ENCODE results near the gene PPIB. TPM values are rescaled to one million over a fixed set of nuclear protein-coding genes. Genes with fewer than 3 reads are reported as not detected.

PPIB gene
- total RNA-seq, 1 experiment from 2014 or later: 453 TPM

DNA sequence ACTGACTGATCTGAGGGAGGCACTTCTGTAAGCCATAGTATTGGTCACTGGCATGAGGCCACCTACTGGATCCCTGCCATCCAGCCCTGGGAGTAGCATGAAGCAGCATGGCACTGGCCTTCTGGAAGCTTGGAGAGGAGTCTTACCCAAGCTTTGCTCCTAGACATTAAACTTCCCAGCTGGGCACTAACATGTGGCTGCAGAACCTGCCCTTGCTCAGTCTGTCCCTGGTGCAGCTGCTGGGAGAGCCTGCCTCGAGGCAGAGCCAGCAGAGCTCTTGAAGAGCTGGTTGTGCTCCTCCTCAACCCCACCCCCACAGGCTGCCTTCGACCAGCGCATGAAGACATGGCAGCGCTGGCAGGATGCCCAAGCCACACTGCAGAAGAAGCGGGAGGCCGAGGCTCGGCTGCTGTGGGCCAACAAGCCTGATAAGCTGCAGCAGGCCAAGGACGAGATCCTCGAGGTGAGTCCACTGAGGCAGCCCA is 28.4 kb downstream of the PPIB start:
- DNase-seq (ENCODE audit: low read depth, low spot score): no peak
- intact Hi-C loops (cut with micrococcal nuclease): no loop called here
- Histone ChIP-seq H3K79me2 (ENCODE audit: insufficient read depth, low read length) (no peaks in the 10 kb centered on the region), H3K36me3 (ENCODE audit: control insufficient read depth in 1 of 2, insufficient read depth in 2 of 2, low read length in 2 of 2) (peaks cover 46 to 61% of the 10 kb centered on the region in 2 experiments), H3K27ac (ENCODE audit: low read depth, low read length) (no peak overlapping the region), H3K9me2 (ENCODE audit: insufficient read depth) (no peaks in the 10 kb centered on the region), H3K27me3 (ENCODE audit: insufficient read depth, low read length) (no peaks in the 10 kb centered on the region), H3K9me3 (ENCODE audit: control insufficient read depth in 1 of 2, insufficient read depth in 1 of 2, low read depth in 1 of 2, low read length in 2 of 2) (no peaks in the 10 kb centered on the region), H2AFZ (ENCODE audit: low read depth, low read length, poor library complexity, severe bottlenecking) (no peak overlapping the region), H3K4me1 (ENCODE audit: control insufficient read depth in 1 of 2, insufficient read depth in 2 of 2, low read length in 2 of 2) (no peaks in the 10 kb centered on the region), H3K9ac (ENCODE audit: low read length) (no peak overlapping the region), H3K4me2 (ENCODE audit: low read length) (no peak overlapping the region), H3K4me3 (replicated peaks in 1 of 2; ENCODE audit: low read depth in 1 of 2, low read length in 2 of 2) (no peak overlapping the region), H4K20me1 (ENCODE audit: insufficient read depth) (no peaks in the 10 kb centered on the region)
- TF ChIP-seq POLR2A (IDR thresholded peaks at IDR 0.05; ENCODE audit: borderline replicate concordance, extremely low read depth, insufficient read depth, insufficient read length): no peak
- TF ChIP-seq CBX3 (IDR thresholded peaks at IDR 0.05; ENCODE audit: low read depth): no peak
- TF ChIP-seq POLR2AphosphoS5 (IDR thresholded peaks at IDR 0.05; ENCODE audit: low read depth, low read length): no peak
- TF ChIP-seq, protein P1, sequence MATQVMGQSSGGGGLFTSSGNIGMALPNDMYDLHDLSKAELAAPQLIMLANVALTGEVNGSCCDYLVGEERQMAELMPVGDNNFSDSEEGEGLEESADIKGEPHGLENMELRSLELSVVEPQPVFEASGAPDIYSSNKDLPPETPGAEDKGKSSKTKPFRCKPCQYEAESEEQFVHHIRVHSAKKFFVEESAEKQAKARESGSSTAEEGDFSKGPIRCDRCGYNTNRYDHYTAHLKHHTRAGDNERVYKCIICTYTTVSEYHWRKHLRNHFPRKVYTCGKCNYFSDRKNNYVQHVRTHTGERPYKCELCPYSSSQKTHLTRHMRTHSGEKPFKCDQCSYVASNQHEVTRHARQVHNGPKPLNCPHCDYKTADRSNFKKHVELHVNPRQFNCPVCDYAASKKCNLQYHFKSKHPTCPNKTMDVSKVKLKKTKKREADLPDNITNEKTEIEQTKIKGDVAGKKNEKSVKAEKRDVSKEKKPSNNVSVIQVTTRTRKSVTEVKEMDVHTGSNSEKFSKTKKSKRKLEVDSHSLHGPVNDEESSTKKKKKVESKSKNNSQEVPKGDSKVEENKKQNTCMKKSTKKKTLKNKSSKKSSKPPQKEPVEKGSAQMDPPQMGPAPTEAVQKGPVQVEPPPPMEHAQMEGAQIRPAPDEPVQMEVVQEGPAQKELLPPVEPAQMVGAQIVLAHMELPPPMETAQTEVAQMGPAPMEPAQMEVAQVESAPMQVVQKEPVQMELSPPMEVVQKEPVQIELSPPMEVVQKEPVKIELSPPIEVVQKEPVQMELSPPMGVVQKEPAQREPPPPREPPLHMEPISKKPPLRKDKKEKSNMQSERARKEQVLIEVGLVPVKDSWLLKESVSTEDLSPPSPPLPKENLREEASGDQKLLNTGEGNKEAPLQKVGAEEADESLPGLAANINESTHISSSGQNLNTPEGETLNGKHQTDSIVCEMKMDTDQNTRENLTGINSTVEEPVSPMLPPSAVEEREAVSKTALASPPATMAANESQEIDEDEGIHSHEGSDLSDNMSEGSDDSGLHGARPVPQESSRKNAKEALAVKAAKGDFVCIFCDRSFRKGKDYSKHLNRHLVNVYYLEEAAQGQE (IDR thresholded peaks at IDR 0.05; ENCODE audit: low read depth): no peak
- TF ChIP-seq EZH2 (IDR thresholded peaks at IDR 0.05): no peak
- TF ChIP-seq ELF1 (IDR thresholded peaks at IDR 0.05; ENCODE audit: borderline replicate concordance, low read depth): no peak
- no peak for TF ChIP-seq SRF (IDR thresholded peaks at IDR 0.05; ENCODE audit: low read depth)
- TF ChIP-seq EZH2phosphoT487 (IDR thresholded peaks at IDR 0.05; ENCODE audit: borderline replicate concordance): no peak
- TF ChIP-seq ZNF274 (IDR thresholded peaks at IDR 0.05; ENCODE audit: low read depth, low read length): no peak
- TF ChIP-seq JUND (IDR thresholded peaks at IDR 0.05): no peak
- TF ChIP-seq, protein P2, sequence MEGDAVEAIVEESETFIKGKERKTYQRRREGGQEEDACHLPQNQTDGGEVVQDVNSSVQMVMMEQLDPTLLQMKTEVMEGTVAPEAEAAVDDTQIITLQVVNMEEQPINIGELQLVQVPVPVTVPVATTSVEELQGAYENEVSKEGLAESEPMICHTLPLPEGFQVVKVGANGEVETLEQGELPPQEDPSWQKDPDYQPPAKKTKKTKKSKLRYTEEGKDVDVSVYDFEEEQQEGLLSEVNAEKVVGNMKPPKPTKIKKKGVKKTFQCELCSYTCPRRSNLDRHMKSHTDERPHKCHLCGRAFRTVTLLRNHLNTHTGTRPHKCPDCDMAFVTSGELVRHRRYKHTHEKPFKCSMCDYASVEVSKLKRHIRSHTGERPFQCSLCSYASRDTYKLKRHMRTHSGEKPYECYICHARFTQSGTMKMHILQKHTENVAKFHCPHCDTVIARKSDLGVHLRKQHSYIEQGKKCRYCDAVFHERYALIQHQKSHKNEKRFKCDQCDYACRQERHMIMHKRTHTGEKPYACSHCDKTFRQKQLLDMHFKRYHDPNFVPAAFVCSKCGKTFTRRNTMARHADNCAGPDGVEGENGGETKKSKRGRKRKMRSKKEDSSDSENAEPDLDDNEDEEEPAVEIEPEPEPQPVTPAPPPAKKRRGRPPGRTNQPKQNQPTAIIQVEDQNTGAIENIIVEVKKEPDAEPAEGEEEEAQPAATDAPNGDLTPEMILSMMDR (IDR thresholded peaks at IDR 0.05 in 2 of 3, conservative IDR thresholded peaks at IDR 0.05 in 1 of 3; ENCODE audit: borderline replicate concordance in 1 of 3, insufficient read depth in 1 of 3, low read depth in 2 of 3, low read length in 2 of 3): no peak
- no peak for TF ChIP-seq FOSL1 (IDR thresholded peaks at IDR 0.05; ENCODE audit: low read depth)
- TF ChIP-seq SIN3A (IDR thresholded peaks at IDR 0.05; ENCODE audit: low read depth): no peak
- BruUV-seq (replicated peaks): no TSS peak
- CTCF ChIA-PET: interaction anchor here (1.2 kb wide), 1 partner anchor 19 kb away, joined by 3 read pairs; no protein-coding TSS in a partner anchor
- RAD21 ChIA-PET (ENCODE audit: low non-redundant PET in 1 of 2, low total read pairs in 2 of 2, uncharacterized antibody in 2 of 2, unreplicated experiment in 2 of 2): no interaction called here
- ATAC-seq: no peak
- POLR2A ChIA-PET: no interaction called here
